IPS DF 4.7 (cell line): ENCODE measurements around the gene C9orf152.
"Not testable (repeated sequence)": the region's sequence is repeated elsewhere in the genome, so short reads cannot be mapped to it uniquely, and the experiment has no call there.

Source experiments
- DNase-seq: peaks from one replicate; pipeline ENCODE4 v3.0.0-alpha.2; 2013; ENCODE audit warnings: low spot score; ENCODE audit errors: extremely low read depth

C9orf152 gene

GRCh38 chr9:110214586-110215355, 6.8 kb upstream of the C9orf152 start:
- no peak for DNase-seq

- no peak for DNase-seq
These were observed 6.1 kb upstream of the C9orf152 start for GRCh38 chr9:110214090-110214489.

DNA sequence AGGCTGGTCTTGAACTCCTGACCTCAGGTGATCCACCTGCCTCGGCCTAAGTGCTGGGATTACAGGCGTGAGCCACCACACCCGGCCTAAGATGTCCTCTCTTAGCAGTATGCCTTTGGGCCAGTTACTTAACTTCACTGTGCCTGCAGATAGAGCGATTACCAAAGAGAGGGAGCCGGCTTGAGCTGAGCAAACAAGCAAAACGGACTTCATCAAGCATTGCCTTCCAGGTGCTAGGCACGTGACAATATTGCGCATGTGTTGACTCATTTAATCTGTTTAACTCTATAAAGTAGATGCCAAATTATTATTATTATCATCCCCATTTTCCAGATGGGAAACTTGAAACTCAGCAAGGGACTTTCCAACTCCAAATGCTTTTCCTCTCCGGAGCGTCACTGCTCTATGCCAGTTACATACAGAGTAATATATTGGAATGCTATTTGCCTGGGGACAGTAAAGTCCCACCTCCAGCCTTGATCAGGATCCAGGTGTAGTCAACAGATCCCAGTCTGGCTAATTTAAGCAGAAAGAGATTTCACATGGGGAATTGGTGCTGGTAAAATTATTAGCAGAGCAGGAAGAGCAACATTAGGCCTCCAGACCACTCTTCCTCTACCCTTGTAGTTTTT, 5.6 kb upstream of the C9orf152 start:
- DNase-seq, result no peak

DNA sequence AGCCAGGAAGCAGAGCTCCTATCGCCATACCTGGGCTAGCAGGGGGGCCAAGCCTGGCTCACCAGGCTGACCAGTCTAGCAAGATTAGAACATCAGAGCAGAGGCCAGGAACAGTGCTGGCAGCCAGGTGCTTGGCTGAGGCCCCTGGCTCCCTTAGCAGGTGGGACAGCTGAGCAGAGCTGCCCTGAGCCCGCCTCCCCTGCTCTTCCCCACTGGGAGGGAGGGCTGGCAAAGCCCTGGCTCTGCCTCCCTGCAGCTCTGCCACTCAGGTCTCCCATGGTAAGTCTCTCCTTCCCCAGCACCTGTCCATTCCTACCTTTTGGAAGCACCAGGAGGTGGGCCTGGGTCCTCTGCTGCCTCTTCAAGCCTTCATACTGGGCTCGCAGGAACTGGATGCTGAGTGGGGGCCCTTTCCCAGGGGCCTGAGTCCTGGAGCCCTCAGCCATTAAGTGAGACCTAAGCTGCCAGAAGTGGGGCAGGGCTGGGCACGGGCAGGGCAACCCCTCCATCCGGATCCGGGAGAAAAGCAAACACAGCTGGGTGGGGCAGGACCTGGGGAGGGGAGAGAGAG, 803 bp downstream of the C9orf152 start:
- no peak for DNase-seq

DNA sequence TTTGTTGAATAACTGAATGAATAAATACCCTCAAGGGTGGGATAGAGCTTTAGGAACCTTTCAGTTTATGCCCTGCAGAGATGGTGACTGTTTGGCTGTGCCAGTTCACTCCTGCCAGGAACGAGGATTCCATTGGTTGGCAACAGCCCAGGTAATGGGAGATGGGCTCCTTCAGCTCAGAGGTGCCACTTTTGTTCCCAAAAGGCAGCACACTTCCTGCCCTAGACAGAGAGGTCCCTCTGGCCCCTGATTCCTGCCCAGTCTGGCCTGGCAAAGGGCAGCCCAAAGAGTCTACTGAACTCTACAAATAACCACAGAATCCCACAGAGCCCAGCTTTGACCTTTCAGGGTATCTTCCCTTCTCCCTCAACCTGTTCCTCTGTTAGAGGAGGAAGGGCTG, 1.6 kb downstream of the C9orf152 start:
- no peak for DNase-seq

DNA sequence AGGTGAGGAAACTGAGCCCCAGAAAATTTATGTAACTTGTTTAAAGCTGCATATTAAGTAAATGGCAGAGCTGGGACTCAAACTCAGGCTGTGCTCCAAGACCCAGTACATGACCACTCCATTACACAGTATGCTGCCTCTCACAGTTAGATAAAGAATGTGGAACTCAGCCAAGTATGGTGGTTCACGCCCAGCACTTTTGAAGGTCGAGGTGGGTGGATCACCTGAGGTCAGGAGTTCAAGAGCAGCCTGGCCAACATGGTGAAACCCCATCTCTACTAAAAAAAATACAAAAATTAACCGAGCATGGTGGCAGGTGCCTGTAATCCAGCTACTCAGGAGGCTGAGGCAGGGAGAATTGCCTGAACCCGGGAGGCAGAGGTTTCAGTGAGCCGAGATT, 2.3 kb downstream of the C9orf152 start:
- DNase-seq, result not testable (repeated sequence)

DNA sequence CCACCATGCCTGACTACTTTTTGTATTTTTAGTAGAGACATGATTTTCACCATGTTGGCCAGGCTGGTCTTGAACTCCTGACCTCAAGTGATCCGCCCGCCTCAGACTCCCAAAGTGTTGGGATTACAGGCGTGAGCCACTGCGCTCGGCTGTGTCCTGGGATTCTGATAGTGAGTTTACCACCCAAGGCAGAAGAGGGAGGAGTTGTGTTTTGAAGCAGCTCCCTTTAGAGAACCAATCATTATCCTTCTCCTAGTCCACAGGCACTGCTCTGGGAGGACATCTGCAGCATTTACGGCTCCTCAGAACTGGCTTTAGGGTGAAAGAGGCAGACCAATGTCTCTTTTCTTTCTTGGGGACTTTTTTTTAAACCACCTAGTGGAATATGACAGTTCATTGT, 5.7 kb downstream of the C9orf152 start:
- no peak for DNase-seq

DNA sequence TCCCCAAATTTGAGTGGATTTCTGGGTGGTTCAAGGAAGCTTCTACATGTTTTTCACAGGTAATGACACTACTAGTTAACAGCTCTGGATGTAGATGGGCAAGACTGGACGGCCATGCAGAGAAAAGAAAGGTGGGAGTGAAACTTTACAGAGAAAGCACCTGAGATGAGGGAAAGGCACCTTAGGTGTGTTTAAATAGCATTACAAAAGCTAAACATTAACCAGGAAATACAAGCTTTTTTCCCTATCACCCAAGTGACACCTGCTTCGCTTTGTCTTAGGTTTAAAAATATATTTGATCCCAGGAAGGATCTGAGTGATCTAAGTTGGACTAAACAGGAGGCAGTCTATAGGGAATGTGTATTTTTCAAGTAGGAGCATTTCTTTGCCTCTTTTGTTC, 8.3 kb downstream of the C9orf152 start:
- DNase-seq, result no peak

DNA sequence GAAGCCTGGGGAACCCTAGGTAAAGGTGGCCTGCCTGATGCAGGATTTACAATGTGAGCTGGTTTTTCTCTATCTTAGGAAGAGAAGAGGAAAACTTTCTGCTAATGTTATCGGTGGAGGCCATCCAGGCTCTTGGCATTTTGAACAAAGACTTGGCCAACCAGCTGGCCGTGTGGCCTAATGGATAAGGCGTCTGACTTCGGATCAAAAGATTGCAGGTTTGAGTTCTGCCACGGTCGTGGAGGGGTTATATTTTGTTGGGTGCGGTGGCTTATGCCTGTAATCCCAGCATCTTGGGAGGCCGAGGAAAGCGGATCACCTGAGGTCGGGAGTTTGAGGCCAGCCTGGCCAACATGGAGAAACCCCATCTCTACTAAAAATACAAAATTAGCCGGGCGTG, 9.6 kb downstream of the C9orf152 start:
- DNase-seq, result no peak

GRCh38 chr9:110197330-110198187, 10.4 kb downstream of the C9orf152 start:
- no peak for DNase-seq

GRCh38 chr9:110196084-110196499, 11.9 kb downstream of the C9orf152 start:
- DNase-seq, result not testable (repeated sequence)

DNA sequence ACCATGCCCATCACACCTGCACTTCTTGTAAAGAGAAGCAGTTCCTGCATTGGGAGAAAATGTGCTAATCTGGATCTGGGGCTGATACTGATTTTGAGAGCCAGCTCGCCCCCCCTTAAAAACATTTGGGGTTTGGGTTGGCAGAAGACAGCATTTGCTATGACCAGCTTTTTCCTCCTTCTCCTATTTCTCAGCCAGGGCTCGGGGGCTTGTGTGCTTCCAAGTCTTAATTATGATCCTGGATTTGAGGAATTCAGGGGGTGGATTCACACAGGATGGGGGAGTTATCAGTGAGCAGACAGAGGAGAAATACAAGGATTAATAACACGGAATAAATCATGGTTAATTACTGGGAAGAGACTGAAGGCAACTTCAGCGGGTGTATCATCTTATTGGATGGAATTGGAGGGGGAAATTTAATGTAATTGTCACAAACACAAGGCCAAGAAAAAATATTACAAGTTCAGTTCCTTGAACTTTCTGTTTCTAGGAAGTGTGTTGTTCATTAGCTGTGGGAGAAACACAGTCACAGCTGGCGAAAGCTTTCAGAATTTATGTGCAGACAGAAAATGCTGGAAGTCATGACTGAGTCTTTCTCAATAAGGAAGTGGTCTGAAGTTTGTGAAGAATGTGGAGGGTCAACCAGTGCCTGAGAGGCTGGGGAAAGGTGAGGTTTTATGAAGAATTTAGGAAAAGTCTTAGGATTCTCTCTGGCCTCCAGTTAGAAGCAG, 15.3 kb downstream of the C9orf152 start:
- DNase-seq, result no peak

DNA sequence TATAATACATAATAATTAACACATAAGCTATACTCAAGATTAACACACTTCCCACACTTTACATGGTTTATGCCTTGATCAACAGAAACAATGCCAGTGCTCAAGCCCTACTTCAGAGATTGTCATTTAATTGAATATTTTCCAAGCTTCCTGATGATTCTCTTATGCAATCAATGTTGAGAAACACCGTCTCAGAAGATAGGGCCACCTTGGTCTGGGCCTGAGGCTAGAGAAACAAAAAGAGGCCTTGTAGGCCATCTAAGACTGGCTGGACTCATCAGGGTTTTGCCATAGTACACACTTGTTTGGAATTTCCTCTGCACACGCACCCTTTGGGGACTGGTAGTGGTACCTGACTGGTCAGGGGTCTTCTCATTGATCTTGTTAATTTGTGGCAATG, 16.3 kb downstream of the C9orf152 start:
- no peak for DNase-seq

DNA sequence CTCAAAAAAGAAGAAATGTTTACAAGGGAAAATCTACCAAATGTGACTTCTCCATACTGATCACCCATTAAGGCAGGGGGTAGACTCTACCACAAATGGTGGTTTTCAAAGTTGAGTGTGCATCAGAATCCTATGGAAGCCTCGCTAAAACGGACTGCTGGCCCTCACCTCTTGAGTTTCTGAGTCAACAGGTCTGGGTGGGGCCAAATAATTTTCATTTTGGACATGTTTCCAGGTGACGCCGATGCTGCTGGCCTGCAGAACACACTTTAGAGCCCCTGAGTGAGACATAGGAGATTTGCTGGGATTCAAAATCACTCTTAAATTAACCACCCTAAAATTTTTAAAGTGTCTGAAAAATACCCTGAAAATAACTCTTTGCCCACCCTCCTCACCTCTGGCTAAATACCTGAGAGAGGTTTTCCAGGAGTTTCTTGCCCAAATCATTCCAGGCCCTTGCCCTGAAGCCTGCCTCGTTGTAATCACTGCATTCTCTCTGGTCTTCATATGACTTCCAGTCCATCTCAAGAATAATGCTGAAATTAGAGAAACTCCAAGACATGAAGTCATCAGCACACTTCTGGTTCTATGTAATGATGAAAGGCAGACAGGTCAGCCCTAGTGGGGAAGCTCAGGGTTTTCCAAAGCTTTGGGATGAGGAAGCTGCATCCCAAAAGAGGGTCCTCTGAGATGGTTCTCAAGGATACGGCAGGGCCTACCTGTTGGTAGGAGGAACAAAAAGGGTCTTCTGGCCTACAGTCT, 18.2 kb downstream of the C9orf152 start:
- DNase-seq, result no peak

GRCh38 chr9:110188991-110189390, 19.0 kb downstream of the C9orf152 start:
- DNase-seq, result no peak

- DNase-seq, result no peak
These were observed 19.9 kb downstream of the C9orf152 start for GRCh38 chr9:110188101-110188500.

GRCh38 chr9:110187126-110187525, 20.8 kb downstream of the C9orf152 start:
- no peak for DNase-seq

DNA sequence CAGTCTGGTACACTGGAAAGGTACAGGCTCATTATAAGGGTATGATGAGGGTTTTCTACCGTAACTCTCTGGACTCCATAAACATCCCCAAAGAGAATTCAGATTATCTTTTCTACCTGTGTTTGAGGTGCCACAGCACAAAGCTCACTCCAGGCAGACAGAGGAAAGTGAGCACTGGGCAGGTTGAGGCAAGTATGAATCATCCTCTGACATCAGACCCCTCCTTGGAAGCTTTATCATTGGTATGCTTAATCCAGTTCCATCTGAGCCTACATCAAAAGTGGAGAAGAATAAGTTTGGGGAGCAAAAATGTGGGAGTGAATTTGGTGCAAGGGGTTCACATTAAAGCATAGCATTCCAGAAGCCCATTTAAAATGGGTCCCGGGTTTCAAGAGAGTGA, 21.7 kb downstream of the C9orf152 start:
- no peak for DNase-seq

DNA sequence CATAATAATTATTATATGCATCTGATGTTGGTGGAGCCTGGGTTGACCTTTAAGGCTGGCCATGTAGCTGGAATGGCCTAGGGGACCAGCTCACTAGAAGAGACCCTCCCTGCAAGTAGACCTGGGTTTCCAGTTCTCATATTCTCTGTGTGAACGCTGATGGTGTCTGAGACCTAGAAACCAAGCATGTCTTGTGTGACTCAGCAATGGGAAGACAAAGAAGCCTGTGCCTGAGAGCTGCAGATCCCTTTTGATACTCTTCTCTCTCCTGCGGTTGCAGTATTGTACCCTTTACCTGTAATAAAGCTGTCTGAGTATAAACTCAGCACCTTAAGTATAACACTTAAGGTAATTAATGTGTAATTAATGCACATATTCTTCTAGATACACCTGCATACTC, 22.2 kb downstream of the C9orf152 start:
- DNase-seq, result no peak
